ENCODE results near the gene MYZAP.

- no peak for TF ChIP-seq EP300 (IDR thresholded peaks at IDR 0.05)
- TF ChIP-seq CTCF (IDR thresholded peaks at IDR 0.05), result peak; percentile 74 to 94 (median 82)
Observed at GRCh38 chr15:57561041-57561711, 30.5 kb upstream of the MYZAP start.

All from ovary (tissue), 3 donors.